ENCODE data around the gene CFTR.
"Not testable (repeated sequence)": the region's sequence is repeated elsewhere in the genome, so short reads cannot be mapped to it uniquely, and the experiment has no call there.

The CFTR gene

DNA sequence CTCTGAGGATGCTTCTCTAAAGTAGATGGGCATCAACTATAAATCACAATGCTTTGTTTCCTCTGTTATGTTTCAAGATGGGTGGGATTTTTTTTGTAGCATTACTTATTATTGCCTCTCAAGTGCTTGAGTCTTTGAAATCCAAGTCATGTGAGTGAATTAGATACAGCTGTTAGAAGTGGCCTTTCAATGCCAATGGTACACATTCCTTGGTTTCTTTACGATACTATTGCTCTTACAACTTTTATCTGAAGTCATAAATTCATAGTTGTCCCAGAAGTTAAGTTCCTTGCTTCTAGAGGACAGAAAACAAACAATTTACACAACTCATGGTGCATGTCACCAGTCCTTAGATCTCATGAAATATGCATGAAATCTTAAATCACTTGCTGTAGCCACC is 15.5 kb downstream of the CFTR start:
- no peak for DNase-seq (ENCODE audit: low read depth, low spot score)

GRCh38 chr7:117502331-117502730 is 22.5 kb downstream of the CFTR start:
- DNase-seq (ENCODE audit: low read depth, low spot score): no peak

DNA sequence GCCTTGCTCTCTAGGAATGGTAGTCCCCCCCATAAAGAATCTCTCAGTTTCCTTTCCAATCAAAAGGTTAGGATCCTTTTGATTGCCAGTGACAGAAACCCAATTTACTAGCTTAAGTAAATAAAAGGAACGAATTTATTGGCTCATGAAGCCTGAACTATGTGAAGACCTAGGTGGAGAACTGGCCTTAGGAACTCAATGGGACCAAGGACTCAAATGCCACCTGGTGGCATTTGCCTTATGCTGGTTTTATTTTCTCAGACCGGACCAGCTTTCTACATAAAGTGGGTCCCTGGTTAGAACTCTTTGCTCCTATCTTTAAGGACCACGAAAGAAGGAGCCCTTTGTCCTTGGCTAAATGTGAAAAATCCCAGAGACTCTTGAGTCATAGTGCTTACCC is 25.4 kb downstream of the CFTR start:
- DNase-seq (ENCODE audit: low read depth, low spot score): no peak

GRCh38 chr7:117508676-117509075 is 28.9 kb downstream of the CFTR start:
- DNase-seq (ENCODE audit: low read depth, low spot score): no peak

DNA sequence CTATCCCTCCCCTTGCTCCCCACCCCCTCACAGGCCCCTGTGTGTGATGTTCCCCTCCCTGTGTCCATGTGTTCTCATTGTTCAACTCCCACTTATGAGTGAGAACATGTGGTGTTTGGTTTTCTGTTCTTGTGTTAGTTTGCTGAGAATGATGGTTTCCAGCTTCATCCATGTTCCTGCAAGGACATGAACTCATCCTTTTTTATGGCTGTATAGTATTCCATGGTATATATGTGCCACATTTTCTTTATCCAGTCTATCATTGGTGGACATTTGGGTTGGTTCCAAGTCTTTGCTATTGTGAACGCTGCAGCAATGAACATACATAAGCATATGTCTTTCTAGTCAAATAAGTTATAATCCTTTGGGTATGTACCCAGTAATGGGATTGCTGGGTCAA is 37.4 kb downstream of the CFTR start:
- not testable (repeated sequence) for DNase-seq (ENCODE audit: low read depth, low spot score)

- no peak for DNase-seq (ENCODE audit: low read depth, low spot score)
These were observed 50.6 kb downstream of the CFTR start for GRCh38 chr7:117530390-117530789.

DNA sequence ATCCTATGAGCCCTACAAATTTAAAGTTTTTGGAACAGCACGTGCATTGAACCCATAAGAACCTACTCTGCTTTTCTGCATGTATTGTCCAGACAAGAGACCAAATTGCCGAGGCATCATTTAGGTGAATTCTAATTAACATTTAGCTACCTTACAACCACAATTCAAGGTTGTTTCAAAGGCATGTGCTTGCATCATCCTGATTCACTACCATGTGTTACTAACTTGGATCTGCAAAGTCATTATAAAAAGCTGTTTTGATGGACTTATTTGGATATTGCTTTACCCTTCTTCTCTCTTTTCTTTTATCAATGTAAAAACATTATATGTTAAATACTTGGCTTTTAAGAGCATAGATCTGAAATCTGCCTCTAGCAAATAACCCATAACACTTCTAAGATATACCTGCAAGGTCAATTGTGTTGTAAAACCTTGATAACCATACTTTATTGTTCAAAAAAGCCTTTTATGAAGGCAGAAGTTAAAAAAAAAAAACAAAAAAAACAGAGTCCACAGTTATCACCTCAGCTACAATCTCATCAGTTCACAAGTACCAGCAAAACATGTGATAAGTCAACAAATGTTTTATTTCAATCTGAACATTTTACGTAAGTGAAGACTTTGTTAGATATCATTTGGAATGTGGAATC is 51.9 kb downstream of the CFTR start:
- no peak for DNase-seq (ENCODE audit: low read depth, low spot score)

- DNase-seq (ENCODE audit: low read depth, low spot score): no peak
These were observed 58.2 kb downstream of the CFTR start for GRCh38 chr7:117538053-117538452.

DNA sequence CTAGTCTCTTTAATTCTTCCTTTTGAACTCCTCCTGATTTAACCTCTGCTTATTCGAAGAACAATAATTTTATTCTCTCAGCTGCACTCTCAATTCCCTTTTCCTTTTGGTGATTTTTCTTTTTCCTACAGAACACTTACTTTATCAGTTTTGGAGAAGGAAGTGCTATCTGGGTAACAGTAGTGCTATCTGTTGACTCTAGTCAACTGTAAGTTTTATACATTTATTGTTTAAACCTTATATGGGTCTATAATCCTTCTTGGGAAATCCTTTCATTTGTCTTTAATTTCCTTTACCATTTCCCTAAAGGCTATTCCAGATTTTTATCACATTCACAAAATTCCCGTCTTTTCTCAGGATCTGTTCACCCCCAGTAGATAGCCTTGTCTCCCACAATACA is 64.2 kb downstream of the CFTR start:
- DNase-seq (ENCODE audit: low read depth, low spot score): no peak

GRCh38 chr7:117548035-117548434 is 68.2 kb downstream of the CFTR start:
- DNase-seq (ENCODE audit: low read depth, low spot score): no peak

GRCh38 chr7:117550625-117551024 is 70.8 kb downstream of the CFTR start:
- DNase-seq (ENCODE audit: low read depth, low spot score): no peak

DNA sequence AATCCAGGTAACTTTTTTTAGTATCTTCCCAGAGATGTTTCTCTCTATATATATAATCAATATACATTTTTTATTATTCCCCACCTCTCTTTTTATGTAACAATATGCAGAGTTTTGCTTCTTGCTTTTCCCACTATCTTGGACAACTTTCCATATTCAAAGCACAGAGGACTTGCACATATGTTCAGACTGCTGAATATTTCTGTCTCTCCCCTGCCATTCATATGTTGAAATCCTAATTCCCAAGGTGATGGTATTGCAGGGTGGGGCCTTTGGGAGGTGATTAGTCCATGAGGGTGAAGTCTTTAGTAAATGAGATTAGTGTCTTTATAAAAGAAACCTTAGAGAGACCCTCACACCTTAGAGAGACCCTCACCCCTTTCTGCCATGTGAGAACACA is 72.8 kb downstream of the CFTR start:
- no peak for DNase-seq (ENCODE audit: low read depth, low spot score)

- no peak for DNase-seq (ENCODE audit: low read depth, low spot score)
These were observed 75.4 kb downstream of the CFTR start for GRCh38 chr7:117555260-117555659.

DNA sequence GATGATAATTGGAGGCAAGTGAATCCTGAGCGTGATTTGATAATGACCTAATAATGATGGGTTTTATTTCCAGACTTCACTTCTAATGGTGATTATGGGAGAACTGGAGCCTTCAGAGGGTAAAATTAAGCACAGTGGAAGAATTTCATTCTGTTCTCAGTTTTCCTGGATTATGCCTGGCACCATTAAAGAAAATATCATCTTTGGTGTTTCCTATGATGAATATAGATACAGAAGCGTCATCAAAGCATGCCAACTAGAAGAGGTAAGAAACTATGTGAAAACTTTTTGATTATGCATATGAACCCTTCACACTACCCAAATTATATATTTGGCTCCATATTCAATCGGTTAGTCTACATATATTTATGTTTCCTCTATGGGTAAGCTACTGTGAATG is 79.6 kb downstream of the CFTR start:
- no peak for DNase-seq (ENCODE audit: low read depth, low spot score)

GRCh38 chr7:117560030-117560429 is 80.2 kb downstream of the CFTR start:
- no peak for DNase-seq (ENCODE audit: low read depth, low spot score)

GRCh38 chr7:117562759-117563158 is 82.9 kb downstream of the CFTR start:
- DNase-seq (ENCODE audit: low read depth, low spot score): no peak

- DNase-seq (ENCODE audit: low read depth, low spot score): no peak
These were observed 84.3 kb downstream of the CFTR start for GRCh38 chr7:117564080-117564479.

GRCh38 chr7:117564627-117565026 is 84.8 kb downstream of the CFTR start:
- DNase-seq (ENCODE audit: low read depth, low spot score): no peak

- DNase-seq (ENCODE audit: low read depth, low spot score): no peak
These were observed 85.4 kb downstream of the CFTR start for GRCh38 chr7:117565226-117565625.

DNA sequence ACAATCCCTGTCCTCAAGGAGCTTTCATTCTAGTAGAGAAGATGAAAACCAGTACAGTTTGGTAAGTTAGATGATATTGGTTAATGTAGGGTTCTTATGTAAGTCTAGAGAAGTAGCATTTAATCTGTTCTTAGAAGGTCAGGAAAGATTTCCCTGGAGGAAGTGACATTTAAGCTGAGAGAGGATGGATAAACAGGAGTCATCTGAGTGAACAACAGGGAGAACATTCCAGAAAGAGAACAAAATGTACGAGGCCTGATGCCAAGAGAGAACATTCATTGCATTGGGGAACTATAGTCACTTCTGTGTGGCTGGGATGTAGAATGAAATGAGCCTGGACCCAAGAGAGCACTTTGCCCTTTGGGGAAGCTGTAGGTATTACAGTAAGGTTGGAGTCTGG is 88.0 kb downstream of the CFTR start:
- DNase-seq (ENCODE audit: low read depth, low spot score): no peak

DNA sequence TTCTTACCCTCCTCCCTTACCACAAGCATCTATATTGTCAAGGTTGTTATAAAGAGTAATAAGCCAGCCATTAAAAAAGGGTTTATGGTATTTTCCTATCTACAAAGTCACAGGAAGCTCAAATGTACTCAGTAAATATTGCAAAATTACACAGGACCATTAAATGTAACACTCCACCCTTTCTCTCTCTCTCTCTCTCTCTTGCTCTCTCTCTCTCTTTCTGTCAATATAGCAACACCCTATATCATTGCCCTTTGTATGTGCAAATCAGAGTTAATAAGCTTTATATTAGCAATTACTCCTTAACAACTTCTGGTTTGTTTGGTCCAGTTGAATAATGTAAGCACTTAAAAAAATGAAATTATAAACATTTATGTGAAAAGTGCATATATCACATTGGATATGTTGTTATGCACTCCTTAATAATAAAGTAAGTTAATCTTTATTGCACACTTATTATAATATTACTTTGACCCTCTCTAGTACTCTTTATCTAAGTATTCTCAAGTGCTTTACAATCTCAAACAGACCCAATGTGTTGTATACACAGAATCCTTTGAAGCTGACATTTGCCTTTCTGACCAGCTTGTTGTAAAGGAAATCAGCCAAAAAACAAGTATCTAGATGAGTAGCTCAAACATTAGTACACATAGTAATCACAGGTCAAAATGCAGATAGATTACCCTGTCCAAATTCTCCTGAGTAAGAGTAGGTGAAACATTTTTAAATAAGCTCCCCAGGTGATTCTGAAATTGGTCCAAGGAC is 93.2 kb downstream of the CFTR start:
- DNase-seq (ENCODE audit: low read depth, low spot score): no peak

DNA sequence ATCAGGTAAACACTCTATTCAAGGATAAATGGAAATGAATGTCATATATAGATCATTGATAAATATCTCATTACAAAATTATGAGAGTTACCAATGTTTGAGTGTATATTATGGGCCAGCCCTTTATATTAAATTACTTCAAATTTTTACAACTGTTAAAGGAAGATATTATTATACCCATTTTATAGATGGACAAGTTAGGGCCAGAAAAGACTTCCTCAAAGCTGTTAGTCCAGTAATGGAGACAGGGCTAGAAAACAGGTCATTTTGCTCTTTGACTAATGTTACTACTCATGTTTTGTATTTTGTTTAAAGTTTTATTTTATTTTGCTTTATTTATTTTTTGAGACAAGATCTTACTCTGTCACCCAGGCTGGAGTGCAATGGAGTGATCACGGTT is 101.6 kb downstream of the CFTR start:
- no peak for DNase-seq (ENCODE audit: low read depth, low spot score)

DNA sequence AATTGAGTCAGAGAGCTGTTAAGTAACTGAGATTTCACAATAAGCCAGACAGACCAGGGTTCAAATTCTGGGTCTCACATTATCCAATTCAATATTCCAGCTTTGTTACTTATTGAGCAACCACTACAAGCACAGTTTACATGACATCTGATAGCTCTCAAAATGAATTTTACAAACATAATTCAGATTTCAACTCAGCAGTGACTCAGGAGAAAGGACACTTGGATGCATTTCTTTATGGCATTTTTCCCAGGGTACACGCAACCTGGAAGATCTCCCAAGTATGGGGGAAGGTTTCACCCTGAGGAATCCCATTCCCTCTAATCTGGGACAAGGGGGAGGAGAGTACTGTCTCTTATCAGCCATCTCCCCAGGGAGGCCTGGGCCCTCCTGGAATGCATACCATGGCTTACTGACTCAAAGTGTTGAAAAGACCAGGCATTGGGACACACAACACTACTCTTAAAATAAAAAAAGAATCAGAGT is 102.4 kb downstream of the CFTR start:
- DNase-seq (ENCODE audit: low read depth, low spot score): no peak
